ENCODE results near the gene PTPN4.
A peak's percentile ranks its signal among the peaks of the same experiment; 100 is the strongest.

PTPN4 gene

DNA sequence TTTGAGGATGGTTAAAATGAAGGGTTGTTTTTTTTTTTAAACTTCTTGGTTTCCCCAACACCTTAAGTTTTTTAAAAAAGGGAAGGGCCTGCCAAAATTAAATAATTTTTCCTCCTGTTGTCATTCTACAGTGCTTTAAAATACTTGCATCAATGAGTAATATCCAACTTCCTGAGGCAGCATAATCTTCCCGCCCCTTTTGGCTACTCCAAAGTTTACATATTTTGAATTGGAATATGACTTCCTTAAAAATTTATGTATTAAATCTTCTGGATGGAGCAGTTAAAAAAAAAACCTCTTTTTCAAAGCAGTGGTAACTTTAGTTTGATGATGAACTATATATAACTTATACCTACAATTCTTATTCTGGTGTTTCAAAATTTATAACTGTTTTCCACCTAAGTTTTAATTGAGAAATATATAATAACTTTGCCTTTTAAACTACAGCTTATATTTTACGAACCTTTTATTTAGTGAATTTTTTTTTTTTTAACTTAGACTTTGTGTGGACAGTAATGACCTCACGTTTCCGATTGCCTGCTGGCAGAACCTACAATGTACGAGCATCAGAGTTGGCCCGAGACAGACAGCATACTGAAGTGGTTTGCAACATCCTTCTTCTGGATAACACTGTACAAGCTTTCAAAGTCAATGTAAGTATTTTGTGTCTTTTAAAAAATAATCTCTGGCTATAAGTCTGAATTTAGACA is 49.8 kb downstream of the PTPN4 start:
- no peak for DNase-seq

DNA sequence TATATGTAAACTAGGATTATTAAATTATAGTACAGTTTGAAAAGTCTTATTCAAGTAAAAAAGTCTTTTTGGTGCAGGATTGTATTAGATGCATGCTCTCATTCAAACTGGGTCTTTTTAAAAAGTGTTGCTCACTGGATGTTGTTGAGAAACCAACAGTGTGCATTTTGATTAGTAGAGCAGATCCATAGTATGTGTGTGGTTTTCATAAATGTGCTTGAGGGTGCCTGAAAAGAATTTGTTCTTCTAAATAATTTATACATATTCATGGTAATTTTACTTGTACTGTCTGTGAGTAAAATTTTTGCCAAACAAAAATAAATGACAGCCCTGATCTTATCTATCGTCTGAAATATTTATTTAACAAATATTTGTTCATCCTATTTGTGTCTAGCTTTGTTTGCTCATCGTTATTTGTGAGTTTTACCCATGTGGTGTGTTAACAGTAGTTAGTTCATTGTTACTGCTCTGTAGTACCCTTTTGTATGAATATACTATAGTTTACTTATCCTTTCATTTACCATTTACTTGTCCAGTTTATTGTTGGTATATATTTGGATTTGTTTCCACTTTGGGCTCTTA is 50.4 kb downstream of the PTPN4 start:
- DNase-seq = no peak

DNA sequence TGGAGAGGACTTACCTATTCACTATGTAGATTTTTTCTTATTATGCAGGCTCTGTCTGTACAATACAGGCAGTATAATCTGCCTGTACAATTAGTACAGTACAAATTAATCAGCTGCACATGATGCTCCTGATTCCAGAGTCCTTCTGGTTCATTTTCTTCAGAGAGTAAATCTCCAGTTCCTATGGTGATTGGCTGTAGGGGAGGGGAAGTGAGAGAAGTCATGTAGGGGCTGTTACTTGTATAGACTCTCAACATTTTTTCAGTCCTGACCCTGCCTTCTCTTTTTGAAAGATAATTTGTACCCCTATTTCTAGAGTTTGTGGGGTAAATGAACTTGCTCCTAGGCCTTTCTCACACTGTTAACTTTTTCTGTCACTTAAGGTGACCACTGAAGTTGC is 54.5 kb downstream of the PTPN4 start:
- DNase-seq = no peak

GRCh38 chr2:119818792-119819191 is 59.1 kb downstream of the PTPN4 start:
- no peak for DNase-seq

DNA sequence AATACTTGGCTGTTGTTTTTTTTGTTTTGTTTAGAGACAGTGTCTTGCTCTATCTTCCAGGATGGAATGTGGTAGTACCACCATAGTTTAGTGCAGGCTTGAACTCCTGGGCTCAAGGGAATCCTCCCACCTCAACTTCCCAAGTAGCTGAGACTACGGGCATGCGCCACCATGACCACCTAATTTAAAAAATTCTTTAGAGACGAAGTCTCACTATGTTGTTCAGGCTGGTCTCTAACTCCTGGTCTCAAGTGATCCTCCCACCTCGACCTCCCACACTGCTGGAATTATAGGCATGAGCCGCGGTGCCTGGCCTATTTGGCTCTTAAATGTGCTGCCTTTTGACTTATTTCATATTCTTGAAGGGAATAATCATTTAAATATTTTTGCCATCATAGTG is 60.1 kb downstream of the PTPN4 start:
- no peak for DNase-seq

GRCh38 chr2:119820275-119820674 is 60.6 kb downstream of the PTPN4 start:
- DNase-seq = peak; percentile 88

DNA sequence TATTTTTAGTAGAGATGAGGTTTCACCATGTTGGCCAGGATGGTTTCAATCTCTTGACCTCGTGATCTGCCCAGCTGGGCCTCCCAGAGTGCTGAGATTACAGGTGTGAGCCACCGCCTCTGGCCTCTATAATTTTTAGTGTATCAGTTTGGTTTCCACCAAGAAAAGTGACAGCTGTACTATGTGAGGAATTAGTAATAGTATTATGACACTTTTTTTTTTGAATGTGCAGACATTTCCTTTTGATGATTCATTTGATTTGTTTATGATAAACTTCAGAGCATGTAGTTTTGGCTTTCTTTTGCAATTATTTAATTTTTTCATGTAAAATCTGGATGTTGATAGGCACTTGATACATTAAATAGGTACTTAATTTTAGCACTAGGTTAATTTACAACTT is 61.5 kb downstream of the PTPN4 start:
- DNase-seq = no peak

- DNase-seq = no peak
Measured at GRCh38 chr2:119823734-119824334, 64.1 kb downstream of the PTPN4 start.

DNA sequence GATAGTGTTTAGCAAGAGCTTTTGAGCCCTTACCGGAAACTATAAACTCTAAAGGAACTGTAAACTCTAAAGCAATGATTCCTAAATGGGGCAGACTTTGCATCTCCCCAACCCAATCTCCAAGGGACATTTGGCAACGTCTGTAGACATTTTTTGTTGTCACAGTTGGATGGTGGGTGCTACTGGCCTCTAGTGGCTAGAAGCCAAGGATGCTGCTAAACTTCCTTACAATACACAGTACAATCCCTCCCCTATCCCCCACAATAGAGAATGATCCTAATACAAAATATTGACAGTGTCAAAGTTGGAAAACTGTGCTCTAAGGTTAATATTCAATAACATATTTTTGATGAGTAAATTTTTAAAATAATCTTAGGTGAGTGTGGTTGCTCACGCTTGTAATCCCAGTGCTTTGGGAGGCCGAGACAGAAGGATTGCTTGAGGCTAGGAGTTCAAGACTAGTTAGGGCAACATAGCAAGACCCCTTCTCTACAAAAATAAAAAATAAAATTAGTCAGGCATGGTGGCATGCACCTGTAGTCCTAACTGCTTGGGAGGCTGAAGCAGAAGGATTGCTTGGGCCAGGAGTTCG is 66.7 kb downstream of the PTPN4 start:
- no peak for DNase-seq

DNA sequence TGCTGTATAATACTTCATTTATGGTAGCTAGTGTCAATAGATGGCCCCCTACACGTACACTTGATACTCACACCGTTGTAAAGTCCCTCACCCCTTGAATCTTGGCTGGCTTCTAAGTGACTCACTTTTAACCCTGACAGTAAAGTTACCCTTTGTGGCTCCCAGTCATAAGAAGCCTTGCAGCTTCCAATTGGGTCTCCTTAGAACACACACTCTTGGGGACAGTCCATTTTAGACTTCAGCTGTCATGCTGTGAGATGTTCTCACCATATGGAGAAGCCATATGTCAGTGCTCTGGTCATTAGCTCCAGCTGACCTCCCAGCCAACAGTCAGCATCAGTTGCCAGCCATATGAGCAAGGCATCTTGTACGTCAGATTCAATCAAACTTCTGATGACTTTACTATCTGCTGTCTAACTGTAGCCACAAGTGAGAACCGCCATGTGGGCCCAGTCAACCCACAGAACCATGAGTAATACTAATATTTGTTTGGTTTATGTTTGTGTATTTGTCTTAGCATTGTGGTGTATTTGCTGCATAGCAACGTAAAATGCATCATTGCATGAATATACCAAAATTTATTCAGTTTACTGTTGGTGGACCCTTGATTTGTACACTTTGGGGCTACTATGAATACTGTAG is 68.3 kb downstream of the PTPN4 start:
- DNase-seq = no peak

DNA sequence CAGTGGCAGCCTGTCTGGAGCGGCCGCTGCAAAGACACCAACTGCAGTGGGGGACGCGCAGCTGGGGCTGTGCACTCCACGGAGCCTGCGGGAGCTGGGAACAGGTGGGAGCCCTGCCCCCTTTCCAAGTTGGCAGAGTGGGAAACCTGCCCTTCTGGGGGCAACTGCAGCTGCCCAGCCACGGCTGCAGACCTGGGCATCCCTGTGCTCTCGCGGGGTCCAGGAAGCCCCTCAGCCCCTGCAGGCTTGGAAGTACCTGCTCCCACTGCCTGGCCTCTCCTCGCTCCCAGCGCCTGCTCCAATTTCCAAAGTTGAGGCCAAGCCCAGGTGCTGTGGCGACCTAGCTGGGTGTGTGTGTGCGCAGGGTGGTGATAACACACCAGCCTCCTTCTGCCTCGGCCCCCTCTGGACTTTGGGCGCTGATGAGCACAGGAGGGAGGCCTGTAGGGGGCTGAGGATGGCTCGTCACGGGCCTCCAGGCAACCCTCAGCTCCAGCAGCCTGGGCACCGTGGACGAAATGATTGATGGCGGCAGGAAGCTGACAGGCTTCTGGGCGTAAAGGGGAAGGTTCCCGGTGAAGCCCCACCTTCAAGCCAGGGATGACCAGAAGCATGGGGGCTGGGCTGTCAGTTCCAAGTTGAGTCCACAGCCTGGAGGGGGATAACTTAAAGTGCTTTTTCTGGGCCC is 76.9 kb downstream of the PTPN4 start:
- no peak for DNase-seq

DNA sequence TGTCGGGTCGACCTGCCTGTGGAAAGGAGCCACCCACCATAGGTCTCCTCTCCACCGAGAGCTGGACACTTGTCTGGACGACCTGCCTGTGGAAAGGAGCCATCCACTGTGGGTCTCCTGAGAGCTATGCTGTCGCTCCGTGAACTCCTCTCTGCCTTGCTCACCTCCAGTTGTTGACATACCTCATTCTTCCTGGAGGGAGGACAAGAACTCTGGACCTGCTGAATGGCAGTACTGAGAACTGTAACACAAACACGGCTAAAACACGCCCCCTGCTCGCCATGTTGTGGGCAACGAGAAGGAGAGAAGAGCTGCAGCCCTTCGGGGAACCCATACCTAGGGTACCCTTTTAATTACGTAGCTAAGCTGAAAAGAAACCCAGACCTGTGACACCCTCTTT is 77.6 kb downstream of the PTPN4 start:
- no peak for DNase-seq

DNA sequence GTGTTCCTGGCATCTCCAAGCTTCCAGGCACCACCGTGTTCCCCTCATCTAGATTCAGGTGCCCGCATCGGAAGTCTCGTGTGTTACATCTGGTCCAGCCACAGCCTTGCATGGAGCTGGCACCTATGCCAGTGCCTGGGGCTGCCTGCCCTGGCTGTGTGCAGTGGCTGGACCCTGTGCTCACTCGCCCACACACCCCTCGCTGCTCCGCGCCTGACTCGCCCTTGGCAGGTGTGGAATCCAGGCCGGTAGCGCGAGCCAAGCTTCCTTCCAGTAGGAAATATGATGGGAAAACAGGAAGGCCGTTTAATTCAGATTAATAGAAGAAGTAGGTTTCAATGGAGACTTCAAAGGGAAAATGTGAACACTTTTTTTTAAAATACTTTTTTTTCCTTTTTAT is 78.0 kb downstream of the PTPN4 start:
- DNase-seq = no peak

DNA sequence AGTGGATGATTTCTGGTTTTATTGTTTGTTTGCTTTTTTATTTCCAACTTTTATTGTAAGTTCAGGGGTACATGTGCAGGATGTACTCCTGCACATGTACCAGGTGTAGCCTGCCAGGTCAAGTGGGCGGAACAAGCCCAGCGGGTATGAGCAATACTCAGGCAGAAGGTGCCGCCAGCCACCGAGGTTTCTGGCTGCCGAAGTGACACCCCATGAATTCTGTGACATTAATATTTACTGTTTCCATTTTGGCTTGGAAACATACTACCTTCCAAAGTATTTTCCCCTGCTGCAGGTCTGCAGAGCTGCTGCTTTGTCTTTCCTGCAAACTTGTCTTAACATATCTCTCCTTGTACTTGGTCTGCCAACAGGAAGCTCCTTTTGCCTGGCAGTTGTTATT is 78.5 kb downstream of the PTPN4 start:
- no peak for DNase-seq

- DNase-seq = no peak
Measured at GRCh38 chr2:119841550-119841949, 81.8 kb downstream of the PTPN4 start.

- DNase-seq = no peak
Measured at GRCh38 chr2:119846021-119846420, 86.3 kb downstream of the PTPN4 start.

- DNase-seq = no peak
Measured at GRCh38 chr2:119849838-119850565, 90.3 kb downstream of the PTPN4 start.

- DNase-seq = no peak
Measured at GRCh38 chr2:119852214-119852613, 92.5 kb downstream of the PTPN4 start.

- DNase-seq = no peak
Measured at GRCh38 chr2:119853777-119854399, 94.2 kb downstream of the PTPN4 start.

DNA sequence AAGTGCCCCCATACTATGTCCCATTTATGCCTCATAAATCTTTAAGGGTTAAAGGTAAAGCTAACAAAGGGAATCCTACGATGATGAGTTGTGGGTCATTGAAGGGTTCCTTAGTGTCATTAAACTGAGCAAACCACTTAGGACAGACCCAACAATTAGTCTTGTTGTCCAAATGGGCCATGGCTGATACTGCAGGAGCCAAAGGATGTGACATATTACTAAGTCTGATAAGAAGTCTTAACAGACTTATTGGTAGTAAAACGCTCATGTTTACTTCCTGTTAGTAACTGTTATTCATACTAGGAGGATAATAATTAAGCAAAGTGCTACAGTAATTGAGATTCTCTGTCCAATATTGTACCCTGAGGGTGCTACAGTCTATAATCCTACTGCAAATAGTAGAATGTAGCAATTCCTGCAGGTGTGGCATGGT is 96.8 kb downstream of the PTPN4 start:
- no peak for DNase-seq

GRCh38 chr2:119857742-119858141 is 98.0 kb downstream of the PTPN4 start:
- DNase-seq = no peak

DNA sequence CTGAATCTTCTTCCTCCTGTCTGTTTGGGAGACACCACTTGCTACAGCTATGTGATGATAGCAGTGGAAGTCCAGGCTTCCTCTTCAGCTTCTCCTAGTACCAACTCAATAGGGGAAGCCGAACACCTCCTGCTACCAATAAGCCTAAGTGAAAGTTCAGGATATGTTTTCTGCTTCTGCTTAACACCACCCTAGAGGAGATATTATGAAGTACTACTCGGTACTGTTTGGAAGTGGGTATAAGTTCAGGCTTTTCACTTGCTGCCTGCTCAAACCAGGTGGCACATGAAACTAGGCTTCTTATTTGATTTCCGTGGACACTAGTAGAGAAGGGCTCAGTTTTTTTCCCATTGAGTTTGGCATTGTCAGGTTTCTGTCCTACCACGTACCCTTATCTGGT is 99.8 kb downstream of the PTPN4 start:
- DNase-seq = no peak

Data from NCI-H2171 (cell line).